Activated naive CD4-positive, alpha-beta T cell treated with anti-CD3 and anti-CD28 coated beads, Interleukin-2, amount 10 ng/mL, durations not matched to agents 7 days and 5 days (primary cell): ENCODE results near the gene AP2B1.
"Not testable (repeated sequence)": the region's sequence is repeated elsewhere in the genome, so short reads cannot be mapped to it uniquely, and the experiment has no call there.

Experiments used
- CTCF ChIA-PET: fragments of 350-600 bp; sonication (Branson Sonifier 250); formaldehyde crosslinking; loops from one replicate; lab custom pipeline; 2021; ENCODE audit warnings: antibody characterized with exemption; lab: Charles Lee
- DNase-seq: peaks from one replicate; pipeline ENCODE4 v3.0.0-alpha.2; 2020
- H3K27ac Mint-ChIP-seq: one replicate; pipeline ENCODE4 v1.8.0; 2021; ENCODE audit warnings: mild to moderate bottlenecking, moderate library complexity, mixed read lengths
- H3K27me3 Mint-ChIP-seq: one replicate; pipeline ENCODE4 v1.8.0; 2021; ENCODE audit warnings: mild to moderate bottlenecking, mixed read lengths
- H3K36me3 Mint-ChIP-seq: one replicate; pipeline ENCODE4 v1.8.0; 2021; ENCODE audit warnings: mixed read lengths
- H3K4me1 Mint-ChIP-seq: one replicate; pipeline ENCODE4 v1.8.0; 2021; ENCODE audit warnings: mixed read lengths
- H3K4me3 Mint-ChIP-seq: one replicate; pipeline ENCODE4 v1.8.0; 2021; ENCODE audit warnings: mild to moderate bottlenecking, moderate library complexity, mixed read lengths
- H3K9me3 Mint-ChIP-seq: one replicate; pipeline ENCODE4 v1.8.0; 2021; ENCODE audit warnings: mixed read lengths

The AP2B1 gene

GRCh38 chr17:35668802-35669201 lies 81.7 kb downstream of the AP2B1 start:
- no peaks in the 10 kb centered on the region for H3K4me1 Mint-ChIP-seq
- no peaks in the 10 kb centered on the region for H3K27me3 Mint-ChIP-seq
- CTCF ChIA-PET, result interaction anchor here (0.5 to 1.0 kb wide), 2 partner anchors 79 to 137 kb away, joined by 3 read pairs; no protein-coding TSS in a partner anchor
- H3K27ac Mint-ChIP-seq, result no peak overlapping the region
- H3K9me3 Mint-ChIP-seq, result no peaks in the 10 kb centered on the region
- H3K36me3 Mint-ChIP-seq, result peaks cover 31% of the 10 kb centered on the region
- DNase-seq, result no peak
- H3K4me3 Mint-ChIP-seq, result no peak overlapping the region

- peaks cover 44% of the 10 kb centered on the region for H3K36me3 Mint-ChIP-seq
Measured at GRCh38 chr17:35674552-35674951, 87.4 kb downstream of the AP2B1 start.

GRCh38 chr17:35676441-35676840 lies 89.3 kb downstream of the AP2B1 start:
- Mint-ChIP-seq H3K27ac (no peak overlapping the region), H3K27me3 (no peaks in the 10 kb centered on the region), H3K9me3 (no peaks in the 10 kb centered on the region), H3K36me3 (peaks cover 49% of the 10 kb centered on the region), H3K4me1 (peaks cover 14% of the 10 kb centered on the region), H3K4me3 (no peak overlapping the region)
- CTCF ChIA-PET, result no interaction called here
- DNase-seq, result no peak

More at GRCh38 chr17:35674552-35674951, 87.4 kb downstream of the AP2B1 start:
- H3K4me1 Mint-ChIP-seq, result peaks cover 13% of the 10 kb centered on the region
- DNase-seq, result no peak
- H3K27ac Mint-ChIP-seq, result no peak overlapping the region
- H3K27me3 Mint-ChIP-seq, result no peaks in the 10 kb centered on the region
- no peak overlapping the region for H3K4me3 Mint-ChIP-seq
- CTCF ChIA-PET, result no interaction called here
- H3K9me3 Mint-ChIP-seq, result no peaks in the 10 kb centered on the region

GRCh38 chr17:35679007-35679682 lies 92.0 kb downstream of the AP2B1 start:
- Mint-ChIP-seq H3K27ac (no peak overlapping the region), H3K4me3 (no peak overlapping the region), H3K9me3 (no peaks in the 10 kb centered on the region), H3K27me3 (no peaks in the 10 kb centered on the region), H3K4me1 (peaks cover 14% of the 10 kb centered on the region), H3K36me3 (peaks cover 48% of the 10 kb centered on the region)
- DNase-seq, result no peak
- CTCF ChIA-PET, result interaction anchor here (1.2 kb wide), 1 partner anchor 71 kb away, joined by 3 read pairs; no protein-coding TSS in a partner anchor

GRCh38 chr17:35683591-35683990 lies 96.5 kb downstream of the AP2B1 start:
- H3K4me3 Mint-ChIP-seq, result no peak overlapping the region
- peaks cover 53% of the 10 kb centered on the region for H3K36me3 Mint-ChIP-seq
- no peak for DNase-seq
- no peaks in the 10 kb centered on the region for H3K9me3 Mint-ChIP-seq
- H3K27ac Mint-ChIP-seq, result no peak overlapping the region
- H3K27me3 Mint-ChIP-seq, result no peaks in the 10 kb centered on the region
- CTCF ChIA-PET, result no interaction called here
- H3K4me1 Mint-ChIP-seq, result peaks cover 10% of the 10 kb centered on the region

- H3K36me3 Mint-ChIP-seq, result peaks cover 51% of the 10 kb centered on the region
- CTCF ChIA-PET, result no interaction called here
Measured at GRCh38 chr17:35684055-35684802, 97.1 kb downstream of the AP2B1 start.

GRCh38 chr17:35692512-35693210 lies 105.5 kb downstream of the AP2B1 start:
- peaks cover 44% of the 10 kb centered on the region for H3K36me3 Mint-ChIP-seq
- no peaks in the 10 kb centered on the region for H3K27me3 Mint-ChIP-seq
- H3K4me1 Mint-ChIP-seq, result no peaks in the 10 kb centered on the region
- H3K27ac Mint-ChIP-seq, result no peak overlapping the region
- no peak for DNase-seq
- H3K4me3 Mint-ChIP-seq, result no peak overlapping the region
- H3K9me3 Mint-ChIP-seq, result no peaks in the 10 kb centered on the region
- CTCF ChIA-PET, result no interaction called here

More at GRCh38 chr17:35684055-35684802, 97.1 kb downstream of the AP2B1 start:
- peaks cover 4% of the 10 kb centered on the region for H3K4me1 Mint-ChIP-seq
- DNase-seq, result no peak
- H3K27me3 Mint-ChIP-seq, result no peaks in the 10 kb centered on the region
- H3K27ac Mint-ChIP-seq, result no peak overlapping the region
- no peak overlapping the region for H3K4me3 Mint-ChIP-seq
- H3K9me3 Mint-ChIP-seq, result no peaks in the 10 kb centered on the region

- H3K4me1 Mint-ChIP-seq, result no peaks in the 10 kb centered on the region
- DNase-seq, result no peak
- H3K4me3 Mint-ChIP-seq, result no peak overlapping the region
- no peak overlapping the region for H3K27ac Mint-ChIP-seq
- peaks cover 34% of the 10 kb centered on the region for H3K36me3 Mint-ChIP-seq
- no peaks in the 10 kb centered on the region for H3K9me3 Mint-ChIP-seq
- CTCF ChIA-PET, result no interaction called here
- no peaks in the 10 kb centered on the region for H3K27me3 Mint-ChIP-seq
Measured at GRCh38 chr17:35693662-35694061, 106.5 kb downstream of the AP2B1 start.

GRCh38 chr17:35694906-35695305 lies 107.8 kb downstream of the AP2B1 start:
- Mint-ChIP-seq H3K4me3 (no peak overlapping the region), H3K27ac (no peak overlapping the region), H3K27me3 (no peaks in the 10 kb centered on the region), H3K9me3 (no peaks in the 10 kb centered on the region), H3K36me3 (peaks cover 35% of the 10 kb centered on the region), H3K4me1 (no peaks in the 10 kb centered on the region)
- CTCF ChIA-PET, result no interaction called here
- no peak for DNase-seq

GRCh38 chr17:35695613-35696012 lies 108.5 kb downstream of the AP2B1 start:
- Mint-ChIP-seq H3K4me1 (no peaks in the 10 kb centered on the region), H3K27me3 (no peaks in the 10 kb centered on the region), H3K9me3 (no peaks in the 10 kb centered on the region), H3K27ac (no peak overlapping the region), H3K36me3 (peaks cover 31% of the 10 kb centered on the region), H3K4me3 (no peak overlapping the region)
- no peak for DNase-seq
- CTCF ChIA-PET, result interaction anchor here (0.6 to 0.8 kb wide), 3 partner anchors 33 to 109 kb away, joined by 3 to 4 read pairs (median 3); no protein-coding TSS in a partner anchor

- no peak for DNase-seq
- peaks cover 31% of the 10 kb centered on the region for H3K36me3 Mint-ChIP-seq
- H3K4me1 Mint-ChIP-seq, result no peaks in the 10 kb centered on the region
- H3K27me3 Mint-ChIP-seq, result no peaks in the 10 kb centered on the region
- H3K9me3 Mint-ChIP-seq, result no peaks in the 10 kb centered on the region
- no peak overlapping the region for H3K27ac Mint-ChIP-seq
- H3K4me3 Mint-ChIP-seq, result no peak overlapping the region
- CTCF ChIA-PET, result no interaction called here
Measured at GRCh38 chr17:35698800-35699199, 111.7 kb downstream of the AP2B1 start.

- Mint-ChIP-seq H3K27me3 (no peaks in the 10 kb centered on the region), H3K27ac (no peak overlapping the region), H3K4me1 (peaks cover 3% of the 10 kb centered on the region), H3K9me3 (no peaks in the 10 kb centered on the region), H3K36me3 (peaks cover 24% of the 10 kb centered on the region), H3K4me3 (no peak overlapping the region)
- CTCF ChIA-PET, result no interaction called here
- DNase-seq, result no peak
Measured at GRCh38 chr17:35700150-35700549, 113.0 kb downstream of the AP2B1 start.

GRCh38 chr17:35701491-35701890 lies 114.4 kb downstream of the AP2B1 start:
- Mint-ChIP-seq H3K27ac (no peak overlapping the region), H3K9me3 (no peaks in the 10 kb centered on the region), H3K27me3 (no peaks in the 10 kb centered on the region), H3K36me3 (peaks cover 21% of the 10 kb centered on the region), H3K4me3 (no peak overlapping the region), H3K4me1 (peaks cover 4% of the 10 kb centered on the region)
- no peak for DNase-seq
- CTCF ChIA-PET, result no interaction called here

GRCh38 chr17:35703308-35703707 lies 116.2 kb downstream of the AP2B1 start:
- not testable (repeated sequence) for H3K27ac Mint-ChIP-seq, H3K4me3 Mint-ChIP-seq, H3K4me1 Mint-ChIP-seq, H3K9me3 Mint-ChIP-seq, H3K27me3 Mint-ChIP-seq, DNase-seq
- peaks cover 17% of the 10 kb centered on the region for H3K36me3 Mint-ChIP-seq
- CTCF ChIA-PET, result interaction anchor here (2.6 kb wide), 1 partner anchor 61 kb away, joined by 8 read pairs; no protein-coding TSS in a partner anchor
